Gastrocnemius medialis (tissue), 4 donors: ENCODE data around the gene CALHM6.

ENCODE experiments used
- CTCF ChIP-seq, 5 experiments: fragments of 450-650 bp in 3 of 5; fragments of 200-600 bp in 2 of 5; sonication (generic) in 2 of 5; IDR thresholded peaks in 4 of 5; conservative IDR thresholded peaks in 1 of 5; 1 replicate in 4 of 5; 2 replicates in 1 of 5; pipeline ENCODE4 v1.5.1; 2016 to 2019; ENCODE audit warnings: antibody characterized with exemption in 5 of 5, mild to moderate bottlenecking in 3 of 5, moderate library complexity in 3 of 5
- POLR2A ChIP-seq, 2 donors: fragments of 450-650 bp; IDR thresholded peaks; one replicate each; pipeline ENCODE4 v1.6.1; 2017; ENCODE audit warnings: antibody characterized with exemption in 2 of 2, mild to moderate bottlenecking in 2 of 2, moderate library complexity in 2 of 2

- TF ChIP-seq POLR2A (IDR thresholded peaks at IDR 0.05) = no peak
- no peak for TF ChIP-seq CTCF (IDR thresholded peaks at IDR 0.05 in 4 of 5, conservative IDR thresholded peaks at IDR 0.05 in 1 of 5)
Observed at GRCh38 chr6:116468293-116468692, 7.1 kb downstream of the CALHM6 start.
